NCI-H128 (cell line): ENCODE data around the gene MFF.
"Not testable (repeated sequence)": the region's sequence is repeated elsewhere in the genome, so short reads cannot be mapped to it uniquely, and the experiment has no call there.

ENCODE experiments used
- DNase-seq: peaks from one replicate; lab custom pipeline; 2025; ENCODE audit not compliant: unreplicated experiment; lab: John Stamatoyannopoulos, UW

MFF gene

DNA sequence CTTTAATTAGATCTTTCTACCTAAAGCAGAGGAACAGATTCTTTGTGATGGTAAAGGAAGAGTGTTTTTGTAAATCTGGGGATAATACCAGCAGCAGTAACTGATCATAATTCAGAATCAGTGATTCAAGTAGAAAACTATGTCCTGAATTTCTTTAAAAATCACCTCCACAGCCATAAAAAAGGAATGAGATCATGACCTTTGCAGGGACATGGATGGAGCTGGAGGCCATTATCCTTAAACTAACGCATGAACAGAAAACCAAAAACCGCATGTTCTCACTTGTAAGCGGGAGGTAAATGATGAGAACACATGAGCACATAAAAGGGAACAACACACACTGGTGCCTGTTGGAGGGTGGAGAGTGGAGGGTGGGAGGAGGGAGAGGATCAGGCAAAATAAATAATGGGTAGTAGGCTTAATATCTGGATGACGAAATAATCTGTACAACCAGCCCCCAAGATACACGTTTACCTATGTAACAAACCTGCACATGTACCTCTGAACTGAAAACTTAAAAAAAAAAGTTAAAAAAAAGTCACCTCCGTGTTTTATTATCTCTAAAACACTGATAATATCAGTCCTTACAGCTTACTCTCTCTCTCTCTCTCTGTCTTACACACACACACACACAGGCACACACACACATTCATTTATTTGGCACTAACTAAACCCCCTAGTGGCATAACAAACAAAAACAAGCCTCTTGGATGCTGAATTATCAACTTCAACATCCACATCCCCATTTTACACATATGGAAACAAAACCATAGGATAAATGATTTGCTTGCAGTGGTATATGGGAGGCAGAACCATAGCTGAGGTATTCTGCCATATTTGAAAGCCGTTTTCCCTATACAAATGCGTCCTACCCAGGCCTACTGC is 52.7 kb downstream of the MFF start:
- no peak for DNase-seq

DNA sequence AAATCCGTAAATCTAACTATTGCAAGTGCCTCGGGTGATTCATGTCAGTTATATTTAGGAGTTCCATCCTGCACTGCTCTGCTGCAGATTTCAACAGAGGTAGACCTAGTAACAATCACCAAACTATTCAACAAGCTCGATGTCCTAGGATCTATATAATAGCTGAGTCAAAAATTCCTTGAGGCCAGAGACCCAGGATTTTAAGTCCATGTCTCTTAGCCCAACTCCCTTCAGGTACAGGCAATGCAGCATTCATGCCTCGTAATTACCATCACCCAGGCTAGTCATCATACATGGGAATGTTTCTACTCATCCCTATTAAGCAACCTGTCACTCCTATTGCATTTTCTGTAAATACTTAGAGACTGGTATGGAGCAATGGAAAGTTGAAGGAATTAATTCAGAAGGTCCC is 53.3 kb downstream of the MFF start:
- no peak for DNase-seq

GRCh38 chr2:227379095-227379494 is 54.0 kb downstream of the MFF start, which contains the start of gene TM4SF20:
TM4SF20 (minus strand) TSS chr2:227379306; CDS start chr2:227379268, 38 bp downstream.
- no peak for DNase-seq

DNA sequence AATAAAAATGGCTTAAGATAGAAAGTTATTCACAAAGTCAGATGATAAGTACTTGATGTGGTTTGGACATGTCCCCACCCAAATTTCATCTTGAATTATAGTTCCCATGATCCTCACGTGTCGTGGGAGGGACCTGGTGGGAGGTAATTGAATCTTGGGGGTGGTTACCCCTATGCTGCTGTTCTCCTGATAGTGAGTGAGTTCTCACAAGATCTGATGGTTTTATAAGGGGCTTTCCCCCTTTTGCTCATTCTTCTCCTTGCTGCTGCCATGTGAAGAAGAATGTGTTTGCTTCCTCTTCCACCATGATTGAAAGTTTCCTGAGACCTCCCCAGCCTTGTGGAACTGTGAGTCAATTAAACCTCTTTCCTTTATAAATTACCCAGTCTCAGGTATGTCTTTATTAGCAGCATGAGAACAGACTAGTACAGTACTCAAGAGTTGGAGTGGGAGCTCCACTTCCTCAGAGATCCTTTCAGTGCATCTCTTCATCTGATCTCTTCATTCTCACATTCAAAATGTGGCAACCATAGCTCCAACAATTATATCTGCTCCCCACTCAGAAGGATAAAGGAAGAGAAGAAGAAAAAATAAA is 57.3 kb downstream of the MFF start:
- DNase-seq, result not testable (repeated sequence)

DNA sequence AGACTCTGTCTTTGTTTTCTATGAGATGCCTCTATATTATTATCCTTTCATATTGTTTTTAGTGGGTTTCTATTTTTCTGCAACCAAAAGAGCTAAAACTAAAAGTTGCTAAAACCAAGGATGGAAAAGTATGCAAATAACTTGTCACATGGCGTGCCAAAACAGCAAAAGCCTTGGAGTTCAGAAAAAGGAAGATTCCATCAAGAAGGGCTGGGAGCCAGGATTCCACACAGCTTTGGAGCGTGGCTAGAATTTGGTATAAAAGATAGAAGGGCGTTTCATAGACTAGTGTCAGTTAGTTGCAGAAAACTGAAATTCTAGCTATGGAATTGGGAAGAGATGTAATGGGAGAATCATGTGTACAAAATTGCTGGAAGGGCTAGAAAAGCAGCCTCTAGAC is 58.6 kb downstream of the MFF start:
- DNase-seq, result no peak

GRCh38 chr2:227386630-227387029 is 61.6 kb downstream of the MFF start:
- no peak for DNase-seq

- not testable (repeated sequence) for DNase-seq
Observed at GRCh38 chr2:227387583-227387982, 62.5 kb downstream of the MFF start, which contains the start of gene SCYGR1. SCYGR1 (minus strand) TSS chr2:227387949; CDS start chr2:227387949, 0 bp downstream.

DNA sequence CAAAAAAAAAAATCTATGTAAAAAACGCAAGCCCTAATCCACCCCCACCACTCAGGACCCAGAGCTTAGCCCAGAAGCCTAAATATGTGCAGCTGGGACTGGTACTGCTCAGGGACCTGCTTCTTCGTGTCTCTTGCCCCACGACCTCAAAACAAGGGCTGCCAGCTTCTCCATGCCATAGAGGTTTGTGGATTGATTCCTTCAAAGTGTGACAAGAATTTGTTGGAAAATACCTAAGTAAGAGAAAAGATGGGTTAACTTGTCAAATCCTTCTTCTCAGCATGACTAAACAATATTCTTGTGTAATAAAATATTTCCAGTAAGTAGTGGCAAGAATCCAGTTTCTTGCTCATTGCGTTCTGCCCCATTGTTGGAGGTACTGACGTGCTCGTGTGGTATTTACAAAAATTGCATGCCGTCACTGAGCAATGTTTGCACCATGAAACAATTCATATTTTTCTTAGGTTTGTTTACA is 63.5 kb downstream of the MFF start:
- DNase-seq, result no peak

DNA sequence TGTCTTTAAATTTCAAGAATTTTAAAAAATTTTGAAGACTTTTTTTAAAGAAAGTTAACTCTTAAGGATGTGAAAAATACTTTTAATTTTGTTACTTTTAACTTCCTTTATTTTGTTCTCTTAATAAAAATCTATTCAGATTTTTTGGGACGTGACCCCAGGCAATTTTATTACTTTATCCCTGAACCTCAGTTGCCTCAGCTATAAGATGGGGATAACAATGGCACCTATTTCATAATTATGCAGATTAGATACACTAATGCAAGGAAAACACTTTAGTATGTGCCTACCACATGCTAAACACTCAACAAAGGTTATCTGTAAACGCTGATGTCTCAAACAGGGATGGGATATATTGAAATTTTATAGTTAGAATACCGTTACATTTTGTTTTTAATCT is 64.2 kb downstream of the MFF start:
- DNase-seq, result no peak

GRCh38 chr2:227389661-227390060 is 64.6 kb downstream of the MFF start:
- DNase-seq, result no peak

GRCh38 chr2:227390468-227391256 is 65.6 kb downstream of the MFF start:
- no peak for DNase-seq

DNA sequence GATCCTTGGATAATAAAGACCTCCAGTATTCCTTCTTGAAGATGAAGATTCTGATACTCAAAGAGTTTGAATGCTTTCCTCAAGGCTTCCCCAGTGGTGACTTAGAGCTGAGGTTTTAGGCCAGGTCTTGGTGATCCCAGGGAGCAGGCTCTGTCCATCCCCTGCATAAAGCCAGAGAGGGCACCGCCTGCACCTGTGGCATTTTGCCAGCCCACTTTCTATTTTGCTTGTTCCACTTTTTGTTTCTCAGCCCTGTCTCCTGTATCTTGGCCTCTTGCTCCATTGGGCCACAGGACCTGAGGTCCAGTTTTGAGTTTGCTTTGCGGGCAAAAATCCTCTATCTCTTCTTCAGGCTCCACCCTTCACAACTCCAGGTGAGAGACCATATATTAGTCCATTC is 69.3 kb downstream of the MFF start:
- no peak for DNase-seq

DNA sequence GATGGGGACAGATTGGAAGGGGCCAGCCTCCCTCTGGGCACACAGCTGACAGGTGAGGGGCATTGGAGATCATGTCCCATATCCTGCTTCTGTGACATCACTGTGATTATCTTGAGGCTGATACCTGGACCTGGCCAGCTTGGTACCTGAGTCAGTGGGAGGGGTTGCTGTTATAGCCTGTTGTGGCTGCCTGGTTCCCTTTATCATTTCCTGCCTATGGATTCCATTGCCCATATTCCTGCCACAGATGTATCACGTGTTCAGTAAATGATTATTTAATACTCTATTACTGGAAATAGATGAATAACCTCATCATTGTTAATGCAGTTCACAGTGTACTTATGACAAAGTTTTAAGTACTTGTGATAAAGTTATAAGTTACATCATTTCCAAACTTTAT is 70.5 kb downstream of the MFF start:
- no peak for DNase-seq

GRCh38 chr2:227397562-227397961 is 72.5 kb downstream of the MFF start:
- no peak for DNase-seq

- DNase-seq, result no peak
Observed at GRCh38 chr2:227398684-227399670, 73.9 kb downstream of the MFF start.

- no peak for DNase-seq
Observed at GRCh38 chr2:227401550-227401949, 76.5 kb downstream of the MFF start.

GRCh38 chr2:227402321-227402720 is 77.3 kb downstream of the MFF start:
- no peak for DNase-seq

GRCh38 chr2:227402959-227403358 is 77.9 kb downstream of the MFF start:
- no peak for DNase-seq

DNA sequence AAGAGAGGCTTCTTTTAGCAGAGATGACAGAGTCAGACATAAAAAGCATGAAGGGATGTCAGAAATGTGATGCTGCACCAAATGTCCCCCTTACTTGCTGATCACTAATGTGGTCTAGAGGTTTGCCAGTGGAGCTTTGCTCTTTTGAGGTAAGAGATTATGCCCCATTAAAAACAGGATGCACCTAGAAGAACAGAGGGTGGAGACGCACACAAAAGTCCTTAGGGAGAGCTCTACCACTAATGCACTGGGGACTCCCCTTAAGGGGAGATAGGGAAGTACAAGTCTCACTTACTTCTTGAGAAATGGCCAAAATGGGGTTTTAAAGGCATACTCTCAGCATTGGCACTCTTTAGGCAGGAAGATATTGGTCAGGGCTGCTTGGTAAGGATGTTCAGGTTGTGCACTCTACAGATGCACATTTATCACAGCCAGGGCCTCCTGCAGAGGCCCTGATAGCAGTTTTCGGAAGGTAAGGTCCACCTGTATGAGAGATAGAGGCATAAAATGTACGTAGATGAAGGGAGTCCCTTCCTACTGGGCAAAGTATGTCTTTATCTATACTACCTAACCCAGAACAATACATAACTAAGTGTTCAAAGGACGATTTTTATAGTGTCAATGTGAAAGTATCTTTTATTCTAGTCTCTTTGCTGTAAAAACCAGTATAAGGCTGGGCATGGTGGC is 79.7 kb downstream of the MFF start:
- DNase-seq, result no peak
